Measurements from ENCODE around the gene TNS2.

Gene TNS2

GRCh38 chr12:53067993-53068770 lies 18.3 kb downstream of the TNS2 start:
- DNase-seq (ENCODE audit: low read depth, low spot score), result no peak

- DNase-seq (ENCODE audit: low read depth, low spot score), result no peak
Observed at GRCh38 chr12:53068811-53069585, 19.1 kb downstream of the TNS2 start.

- DNase-seq (ENCODE audit: low read depth, low spot score), result no peak
Observed at GRCh38 chr12:53069621-53070410, 20.0 kb downstream of the TNS2 start.

- peak; percentile 84 for DNase-seq (ENCODE audit: low read depth, low spot score)
Observed at GRCh38 chr12:53070877-53071492, 21.1 kb downstream of the TNS2 start.

GRCh38 chr12:53071591-53072551 lies 22.0 kb downstream of the TNS2 start:
- no peak for DNase-seq (ENCODE audit: low read depth, low spot score)

- DNase-seq (ENCODE audit: low read depth, low spot score), result no peak
Observed at GRCh38 chr12:53073881-53074280, 24.0 kb downstream of the TNS2 start.

- DNase-seq (ENCODE audit: low read depth, low spot score), result no peak
Observed at GRCh38 chr12:53074283-53074998, 24.6 kb downstream of the TNS2 start.

GRCh38 chr12:53074999-53075370 lies 25.1 kb downstream of the TNS2 start:
- DNase-seq (ENCODE audit: low read depth, low spot score), result no peak

- DNase-seq (ENCODE audit: low read depth, low spot score), result no peak
Observed at GRCh38 chr12:53076461-53076860, 26.6 kb downstream of the TNS2 start.

GRCh38 chr12:53077030-53077429 lies 27.2 kb downstream of the TNS2 start:
- DNase-seq (ENCODE audit: low read depth, low spot score), result no peak

GRCh38 chr12:53078425-53079225 lies 28.8 kb downstream of the TNS2 start:
- no peak for DNase-seq (ENCODE audit: low read depth, low spot score)

GRCh38 chr12:53079226-53080117 lies 29.6 kb downstream of the TNS2 start, which contains the start of gene SPRYD3:
Gene SPRYD3 (minus strand): TSS chr12:53079390. CDS start chr12:53079333, 57 bp downstream.
- DNase-seq (ENCODE audit: low read depth, low spot score), result peak; percentile 98

GRCh38 chr12:53082637-53083175 lies 32.8 kb downstream of the TNS2 start:
- DNase-seq (ENCODE audit: low read depth, low spot score), result no peak

- no peak for DNase-seq (ENCODE audit: low read depth, low spot score)
Observed at GRCh38 chr12:53086361-53086760, 36.5 kb downstream of the TNS2 start.

- no peak for DNase-seq (ENCODE audit: low read depth, low spot score)
Observed at GRCh38 chr12:53090105-53090504, 40.2 kb downstream of the TNS2 start.

GRCh38 chr12:53090554-53090953 lies 40.7 kb downstream of the TNS2 start:
- no peak for DNase-seq (ENCODE audit: low read depth, low spot score)

GRCh38 chr12:53091756-53092155 lies 41.9 kb downstream of the TNS2 start:
- DNase-seq (ENCODE audit: low read depth, low spot score), result peak; percentile 40

Data from ELF-1 (cell line).